Neural cell (in vitro differentiated cells): Measurements from ENCODE around the gene LY6G6D.

Experiments used
- EP300 ChIP-seq: fragments of 450-650 bp; conservative IDR thresholded peaks from 2 replicates; pipeline ENCODE4 v1.6.1; 2014; ENCODE audit warnings: antibody characterized with exemption, mild to moderate bottlenecking, moderate library complexity; ENCODE audit not compliant: poor library complexity, severe bottlenecking
- EZH2 ChIP-seq: fragments of 200-600, 300-800 bp; shearing (Covaris generic), sonication (generic); IDR thresholded peaks from 2 replicates; pipeline ENCODE4 v1.6.1; 2014; ENCODE audit warnings: antibody characterized with exemption, low read length, borderline replicate concordance, mild to moderate bottlenecking; ENCODE audit not compliant: insufficient read depth, poor library complexity, severe bottlenecking
- POLR2AphosphoS5 ChIP-seq: IDR thresholded peaks from 2 replicates; pipeline ENCODE4 v1.6.1; 2012
- RAD21 ChIP-seq: fragments of 450-650 bp; conservative IDR thresholded peaks from 2 replicates; pipeline ENCODE4 v1.6.1; 2014; ENCODE audit warnings: antibody characterized with exemption, mild to moderate bottlenecking, moderate library complexity
- SMC3 ChIP-seq: fragments of 450-650 bp; conservative IDR thresholded peaks from 2 replicates; pipeline ENCODE4 v1.6.1; 2014; ENCODE audit warnings: antibody characterized with exemption, mild to moderate bottlenecking, moderate library complexity; ENCODE audit not compliant: poor library complexity
- TAF1 ChIP-seq: IDR thresholded peaks from 2 replicates; pipeline ENCODE4 v1.6.1; 2012; ENCODE audit warnings: low read depth
- TF ChIP-seq, protein P1 (sequence below): fragments of 450-650 bp; IDR thresholded peaks from 2 replicates; pipeline ENCODE4 v1.5.1; 2014; ENCODE audit warnings: antibody characterized with exemption, mild to moderate bottlenecking, moderate library complexity; ENCODE audit not compliant: poor library complexity, severe bottlenecking
- TF ChIP-seq, protein P2 (sequence below): IDR thresholded peaks from 2 replicates; pipeline ENCODE4 v1.6.1; 2012; ENCODE audit warnings: borderline replicate concordance

DNA sequence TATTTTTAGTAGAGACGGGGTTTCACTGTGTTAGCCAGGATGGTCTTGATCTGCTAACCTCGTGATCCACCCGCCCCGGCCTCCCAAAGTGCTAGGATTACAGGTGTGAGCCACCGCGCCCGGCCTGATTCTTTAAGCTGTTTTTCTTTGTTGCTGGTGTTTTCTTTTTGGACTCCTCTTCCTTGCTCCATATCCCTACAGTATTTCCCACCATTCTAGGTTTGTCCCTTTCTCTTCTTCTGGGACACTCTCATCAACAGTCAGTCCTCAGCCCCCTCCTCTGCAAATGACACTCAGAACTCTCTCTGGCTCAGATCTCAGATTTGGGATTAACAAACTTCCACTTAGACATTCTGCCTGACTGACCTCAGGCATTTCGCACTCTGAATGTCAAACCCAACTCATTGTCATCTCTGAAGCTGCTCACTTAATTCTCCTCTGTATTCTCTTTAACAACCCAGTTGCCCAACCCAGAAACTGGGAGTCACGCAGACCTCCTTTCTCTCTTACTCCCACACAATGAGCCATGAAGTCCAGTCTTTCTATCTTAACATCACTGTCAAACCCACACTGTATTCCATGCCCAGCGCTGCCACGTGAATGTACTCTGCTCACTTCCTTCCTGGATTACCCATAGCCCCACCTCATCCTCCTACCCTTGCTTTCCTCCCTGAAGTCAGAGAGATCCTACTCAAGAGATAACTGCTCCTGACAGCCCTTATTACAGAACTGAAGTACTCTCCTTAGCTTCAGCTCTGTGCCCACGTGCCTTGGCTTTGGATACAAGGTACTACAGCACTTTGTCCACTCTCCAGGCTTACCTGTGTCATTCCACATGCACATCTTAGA lies 10.6 kb downstream of the LY6G6D start:
- TF ChIP-seq, protein P1, sequence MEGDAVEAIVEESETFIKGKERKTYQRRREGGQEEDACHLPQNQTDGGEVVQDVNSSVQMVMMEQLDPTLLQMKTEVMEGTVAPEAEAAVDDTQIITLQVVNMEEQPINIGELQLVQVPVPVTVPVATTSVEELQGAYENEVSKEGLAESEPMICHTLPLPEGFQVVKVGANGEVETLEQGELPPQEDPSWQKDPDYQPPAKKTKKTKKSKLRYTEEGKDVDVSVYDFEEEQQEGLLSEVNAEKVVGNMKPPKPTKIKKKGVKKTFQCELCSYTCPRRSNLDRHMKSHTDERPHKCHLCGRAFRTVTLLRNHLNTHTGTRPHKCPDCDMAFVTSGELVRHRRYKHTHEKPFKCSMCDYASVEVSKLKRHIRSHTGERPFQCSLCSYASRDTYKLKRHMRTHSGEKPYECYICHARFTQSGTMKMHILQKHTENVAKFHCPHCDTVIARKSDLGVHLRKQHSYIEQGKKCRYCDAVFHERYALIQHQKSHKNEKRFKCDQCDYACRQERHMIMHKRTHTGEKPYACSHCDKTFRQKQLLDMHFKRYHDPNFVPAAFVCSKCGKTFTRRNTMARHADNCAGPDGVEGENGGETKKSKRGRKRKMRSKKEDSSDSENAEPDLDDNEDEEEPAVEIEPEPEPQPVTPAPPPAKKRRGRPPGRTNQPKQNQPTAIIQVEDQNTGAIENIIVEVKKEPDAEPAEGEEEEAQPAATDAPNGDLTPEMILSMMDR: no peak
- TF ChIP-seq, protein P2, sequence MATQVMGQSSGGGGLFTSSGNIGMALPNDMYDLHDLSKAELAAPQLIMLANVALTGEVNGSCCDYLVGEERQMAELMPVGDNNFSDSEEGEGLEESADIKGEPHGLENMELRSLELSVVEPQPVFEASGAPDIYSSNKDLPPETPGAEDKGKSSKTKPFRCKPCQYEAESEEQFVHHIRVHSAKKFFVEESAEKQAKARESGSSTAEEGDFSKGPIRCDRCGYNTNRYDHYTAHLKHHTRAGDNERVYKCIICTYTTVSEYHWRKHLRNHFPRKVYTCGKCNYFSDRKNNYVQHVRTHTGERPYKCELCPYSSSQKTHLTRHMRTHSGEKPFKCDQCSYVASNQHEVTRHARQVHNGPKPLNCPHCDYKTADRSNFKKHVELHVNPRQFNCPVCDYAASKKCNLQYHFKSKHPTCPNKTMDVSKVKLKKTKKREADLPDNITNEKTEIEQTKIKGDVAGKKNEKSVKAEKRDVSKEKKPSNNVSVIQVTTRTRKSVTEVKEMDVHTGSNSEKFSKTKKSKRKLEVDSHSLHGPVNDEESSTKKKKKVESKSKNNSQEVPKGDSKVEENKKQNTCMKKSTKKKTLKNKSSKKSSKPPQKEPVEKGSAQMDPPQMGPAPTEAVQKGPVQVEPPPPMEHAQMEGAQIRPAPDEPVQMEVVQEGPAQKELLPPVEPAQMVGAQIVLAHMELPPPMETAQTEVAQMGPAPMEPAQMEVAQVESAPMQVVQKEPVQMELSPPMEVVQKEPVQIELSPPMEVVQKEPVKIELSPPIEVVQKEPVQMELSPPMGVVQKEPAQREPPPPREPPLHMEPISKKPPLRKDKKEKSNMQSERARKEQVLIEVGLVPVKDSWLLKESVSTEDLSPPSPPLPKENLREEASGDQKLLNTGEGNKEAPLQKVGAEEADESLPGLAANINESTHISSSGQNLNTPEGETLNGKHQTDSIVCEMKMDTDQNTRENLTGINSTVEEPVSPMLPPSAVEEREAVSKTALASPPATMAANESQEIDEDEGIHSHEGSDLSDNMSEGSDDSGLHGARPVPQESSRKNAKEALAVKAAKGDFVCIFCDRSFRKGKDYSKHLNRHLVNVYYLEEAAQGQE: no peak
- TF ChIP-seq EZH2 (no peak), SMC3 (no peak), RAD21 (no peak), TAF1 (no peak), EP300 (no peak), POLR2AphosphoS5 (no peak)
